DND-41 (cell line): ENCODE results near the gene AOC1.

ENCODE experiments used
- CTCF ChIP-seq: IDR thresholded peaks from 2 replicates; pipeline ENCODE4 v1.5.1; 2012; ENCODE audit warnings: borderline replicate concordance, low read length, moderate library complexity, mild to moderate bottlenecking; ENCODE audit not compliant: poor library complexity, severe bottlenecking; ENCODE audit errors: extremely low read depth
- EZH2 ChIP-seq: IDR thresholded peaks from 3 replicates; pipeline ENCODE4 v1.6.1; 2012; ENCODE audit warnings: borderline replicate concordance, low read depth, mild to moderate bottlenecking, moderate library complexity, low read length, inconsistent platforms; ENCODE audit not compliant: severe bottlenecking

- TF ChIP-seq CTCF (no peak), EZH2 (no peak)
Measured at GRCh38 chr7:150862356-150862755, 10.0 kb downstream of the AOC1 start.
